ENCODE measurements around the gene RPL5.

Gene RPL5

GRCh38 chr1:92886886-92887419, 55.1 kb downstream of the RPL5 start:
- intact Hi-C loops (cut with DNase I) = loop anchor here (5.0 kb wide), 1 partner anchor 35 kb away; no protein-coding TSS in a partner anchor
- no peak for DNase-seq

DNA sequence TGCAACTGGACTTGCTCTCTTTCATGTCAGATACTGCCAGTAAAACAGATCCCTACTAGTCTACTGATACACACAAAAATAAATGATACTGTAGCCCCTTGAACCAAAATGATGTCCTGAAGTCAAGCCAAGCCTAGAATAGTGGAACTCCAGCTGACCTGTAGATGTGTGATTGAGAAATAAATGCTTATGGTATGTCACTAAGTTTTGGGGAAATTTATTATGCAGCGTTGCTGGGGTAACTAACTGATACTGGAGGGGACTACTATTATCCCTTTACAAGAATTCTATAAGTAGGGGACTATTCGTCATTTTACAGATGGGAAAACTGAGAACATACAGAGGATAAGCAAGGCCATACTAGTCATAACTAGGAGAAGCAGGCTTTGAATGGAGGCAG, 55.6 kb downstream of the RPL5 start:
- intact Hi-C loops (cut with DNase I) = loop anchor here (5.0 kb wide), 1 partner anchor 35 kb away; no protein-coding TSS in a partner anchor
- no peak for DNase-seq
